Mesenchymal stem cell (in vitro differentiated cells and primary cell): ENCODE data around the gene SMDT1.
"Not testable (repeated sequence)": the region's sequence is repeated elsewhere in the genome, so short reads cannot be mapped to it uniquely, and the experiment has no call there.

ENCODE experiments used
- DNase-seq: peaks from one replicate; pipeline ENCODE4 v3.0.0-alpha.2; 2013
- H2AFZ ChIP-seq: one replicate; pipeline ENCODE4 v1.6.1; 2013; ENCODE audit warnings: low read depth, mild to moderate bottlenecking, control low read depth, inconsistent platforms, low read length, moderate library complexity
- H2AK5ac ChIP-seq: 2 replicates; pipeline ENCODE4 v1.6.1; 2013; ENCODE audit warnings: low read length, moderate library complexity, mild to moderate bottlenecking, inconsistent platforms; ENCODE audit not compliant: severe bottlenecking
- H2BK120ac ChIP-seq: one replicate; pipeline ENCODE4 v1.6.1; 2013; ENCODE audit warnings: low read depth, mild to moderate bottlenecking, inconsistent platforms, low read length, moderate library complexity
- H2BK12ac ChIP-seq, 2 experiments: one replicate each; pipeline ENCODE4 v1.6.1; 2013; ENCODE audit warnings: inconsistent platforms in 2 of 2, low read length in 2 of 2, mild to moderate bottlenecking in 2 of 2, moderate library complexity in 2 of 2, control low read depth in 1 of 2
- H2BK15ac ChIP-seq: one replicate; pipeline ENCODE4 v1.6.1; 2013; ENCODE audit warnings: mild to moderate bottlenecking, low read depth, inconsistent platforms; ENCODE audit not compliant: poor library complexity, severe bottlenecking
- H2BK5ac ChIP-seq: 2 replicates; pipeline ENCODE4 v1.6.1; 2013; ENCODE audit warnings: low read depth, mild to moderate bottlenecking, low read length, control low read depth, inconsistent platforms; ENCODE audit not compliant: poor library complexity, severe bottlenecking
- H3K14ac ChIP-seq, 2 experiments: one replicate each; pipeline ENCODE4 v1.6.1; 2013; ENCODE audit warnings: inconsistent platforms in 2 of 2, low read length in 2 of 2, control low read depth in 1 of 2, mild to moderate bottlenecking in 1 of 2, moderate library complexity in 1 of 2
- H3K18ac ChIP-seq, 2 experiments: one replicate each; pipeline ENCODE4 v1.6.1; 2013; ENCODE audit warnings: inconsistent platforms in 2 of 2, low read length in 2 of 2, control low read depth in 1 of 2, low read depth in 1 of 2, mild to moderate bottlenecking in 1 of 2
- H3K23ac ChIP-seq, 2 experiments: one replicate each; pipeline ENCODE4 v1.6.1; 2013; ENCODE audit warnings: inconsistent platforms in 2 of 2, low read length in 2 of 2, mild to moderate bottlenecking in 2 of 2, moderate library complexity in 2 of 2, control low read depth in 1 of 2
- H3K27ac ChIP-seq: 2 replicates; pipeline ENCODE4 v1.5.1; 2013; ENCODE audit warnings: mild to moderate bottlenecking, moderate library complexity, low read length, control low read depth, inconsistent platforms; ENCODE audit not compliant: poor library complexity, severe bottlenecking
- H3K27me3 ChIP-seq, 2 experiments: 2 replicates each; pipeline versions ENCODE4 v1.6.1 to v1.7.0; 2013; ENCODE audit warnings: low read length in 2 of 2, mild to moderate bottlenecking in 2 of 2, moderate library complexity in 2 of 2, control low read depth in 1 of 2, inconsistent platforms in 1 of 2; ENCODE audit not compliant: control insufficient read depth in 1 of 2, insufficient read depth in 1 of 2
- H3K36me3 ChIP-seq, 2 experiments: 2 replicates each; pipeline versions ENCODE4 v1.6.1 to v1.7.0; 2013; ENCODE audit warnings: low read length in 2 of 2, control low read depth in 1 of 2, inconsistent platforms in 1 of 2, low read depth in 1 of 2, mild to moderate bottlenecking in 1 of 2; ENCODE audit not compliant: insufficient read depth in 2 of 2, control insufficient read depth in 1 of 2
- H3K4ac ChIP-seq, 2 experiments: one replicate each; pipeline ENCODE4 v1.6.1; 2013; ENCODE audit warnings: inconsistent platforms in 2 of 2, low read length in 2 of 2, mild to moderate bottlenecking in 2 of 2, moderate library complexity in 2 of 2, control low read depth in 1 of 2, low read depth in 1 of 2
- H3K4me1 ChIP-seq: 2 replicates; pipeline ENCODE4 v1.6.1; 2013; ENCODE audit warnings: low read depth, low read length, control low read depth; ENCODE audit not compliant: control insufficient read depth, insufficient read depth
- H3K4me2 ChIP-seq: 2 replicates; pipeline ENCODE4 v1.6.1; 2013; ENCODE audit warnings: low read length, mild to moderate bottlenecking, inconsistent platforms; ENCODE audit not compliant: poor library complexity, severe bottlenecking
- H3K4me3 ChIP-seq, 2 experiments: 2 replicates each; pipeline versions ENCODE4 v1.5.1 to v1.7.0; 2013; ENCODE audit warnings: low read length in 2 of 2, mild to moderate bottlenecking in 2 of 2, control low read depth in 1 of 2, low read depth in 1 of 2; ENCODE audit not compliant: insufficient read depth in 1 of 2
- H3K79me1 ChIP-seq: replicated peaks from 2 replicates; pipeline ENCODE4 v1.6.1; 2013; ENCODE audit warnings: mild to moderate bottlenecking, control low read depth, low read length, inconsistent platforms; ENCODE audit not compliant: poor library complexity, severe bottlenecking
- H3K9ac ChIP-seq: 2 replicates; pipeline ENCODE4 v1.7.0; 2013; ENCODE audit warnings: mild to moderate bottlenecking, low read length, moderate library complexity
- H3K9me3 ChIP-seq: 2 replicates; pipeline ENCODE4 v1.7.0; 2013; ENCODE audit warnings: mild to moderate bottlenecking, low read length; ENCODE audit not compliant: control insufficient read depth
- H4K8ac ChIP-seq: one replicate; pipeline ENCODE4 v1.6.1; 2013; ENCODE audit warnings: inconsistent platforms, mild to moderate bottlenecking, low read length, moderate library complexity
- H4K91ac ChIP-seq: one replicate; pipeline ENCODE4 v1.6.1; 2013; ENCODE audit warnings: mild to moderate bottlenecking, low read length, inconsistent platforms
- WGBS: methylation state at CpG from one replicate; pipeline ENCODE4 v1.1.7; 2013; ENCODE audit warnings: mixed read lengths; 5-methylcytosine and 5-hydroxymethylcytosine counted together

The SMDT1 gene

DNA sequence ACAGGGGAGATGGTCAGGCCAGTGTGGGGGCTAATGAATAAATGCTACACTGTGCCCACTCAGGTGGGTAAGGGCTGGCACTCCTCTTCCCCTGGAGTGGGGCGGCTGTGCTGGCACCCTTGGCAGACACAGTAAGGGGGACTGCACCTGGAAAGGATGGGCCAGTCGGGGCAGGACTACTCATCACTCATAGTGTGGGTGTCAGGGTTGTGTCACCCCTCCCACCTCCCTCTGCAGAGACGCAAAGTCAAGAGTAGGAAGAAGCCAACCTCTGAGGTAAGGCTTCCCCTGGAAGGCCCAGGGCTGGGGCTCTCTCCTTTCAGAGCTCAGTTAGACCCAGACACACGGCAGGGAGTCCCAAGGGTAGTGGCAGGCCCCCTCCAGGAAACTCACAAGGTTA is 44.0 kb downstream of the SMDT1 start:
- not testable (repeated sequence) for H3K14ac ChIP-seq, H2AK5ac ChIP-seq, H2BK15ac ChIP-seq, H3K4me3 ChIP-seq, DNase-seq, H3K4me1 ChIP-seq, H2AFZ ChIP-seq, H3K18ac ChIP-seq, H3K23ac ChIP-seq, H3K36me3 ChIP-seq, H2BK5ac ChIP-seq, H4K91ac ChIP-seq, H3K4me2 ChIP-seq, H3K79me1 ChIP-seq, H3K4ac ChIP-seq, H3K9ac ChIP-seq, H2BK120ac ChIP-seq, H3K27ac ChIP-seq, H3K9me3 ChIP-seq, H3K27me3 ChIP-seq, H2BK12ac ChIP-seq, H4K8ac ChIP-seq
- WGBS, result no CpG with 5 or more reads among the region's 4 CpGs

DNA sequence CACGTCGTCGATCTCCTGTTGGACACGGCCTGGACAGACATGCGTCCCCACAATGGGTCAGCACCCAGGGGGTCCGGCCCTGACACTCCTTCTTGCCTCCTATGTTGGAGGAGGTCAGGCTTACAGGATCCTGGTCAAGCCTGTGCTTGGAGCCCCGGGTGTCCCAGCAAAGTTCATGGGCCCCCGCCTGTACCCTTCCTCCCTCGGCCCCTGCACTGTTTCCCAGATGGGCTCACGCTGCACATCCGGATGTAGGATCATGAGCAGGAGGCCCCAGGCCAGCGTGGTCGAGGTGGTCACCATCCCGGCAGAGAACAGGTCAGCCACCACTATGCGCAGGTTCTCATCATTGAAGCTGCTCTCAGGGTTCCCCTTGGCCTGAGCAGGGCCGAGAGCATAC is 48.1 kb downstream of the SMDT1 start:
- 84% methylated on average over 13 of the region's 16 CpGs for WGBS
- Histone ChIP-seq H4K91ac (no peak overlapping the region), H3K36me3 (no peaks in the 10 kb centered on the region), H3K4me3 (no peak overlapping the region), H2BK120ac (no peak overlapping the region), H2AK5ac (no peak overlapping the region), H3K79me1 (no peaks in the 10 kb centered on the region), H3K9me3 (no peaks in the 10 kb centered on the region), H2BK5ac (no peak overlapping the region), H3K4me2 (no peak overlapping the region), H3K14ac (no peak overlapping the region), H2AFZ (no peak overlapping the region), H3K27ac (no peak overlapping the region), H3K23ac (no peak overlapping the region), H2BK12ac (no peak overlapping the region), H2BK15ac (no peak overlapping the region), H4K8ac (no peak overlapping the region), H3K9ac (no peak overlapping the region), H3K27me3 (peaks cover 0 to 6% of the 10 kb centered on the region in 2 experiments), H3K18ac (no peak overlapping the region), H3K4ac (no peak overlapping the region), H3K4me1 (no peaks in the 10 kb centered on the region)
- no peak for DNase-seq

- not testable (repeated sequence) for H3K4ac ChIP-seq, H2BK15ac ChIP-seq, H3K9ac ChIP-seq, H2BK120ac ChIP-seq, H3K18ac ChIP-seq, H4K91ac ChIP-seq, H2AK5ac ChIP-seq, DNase-seq, H3K79me1 ChIP-seq, H2BK5ac ChIP-seq, H3K4me2 ChIP-seq, H4K8ac ChIP-seq, H3K36me3 ChIP-seq, H3K9me3 ChIP-seq, H3K27me3 ChIP-seq, H2BK12ac ChIP-seq, H2AFZ ChIP-seq, H3K4me1 ChIP-seq, H3K4me3 ChIP-seq, H3K23ac ChIP-seq, H3K14ac ChIP-seq, H3K27ac ChIP-seq
- 96% methylated on average over 9 of the region's 13 CpGs for WGBS
These were observed 48.5 kb downstream of the SMDT1 start for GRCh38 chr22:42128007-42128406.

GRCh38 chr22:42128776-42129694 is 49.5 kb downstream of the SMDT1 start:
- not testable (repeated sequence) for H3K4ac ChIP-seq, H4K8ac ChIP-seq, H3K23ac ChIP-seq, H4K91ac ChIP-seq, H3K4me1 ChIP-seq, H3K14ac ChIP-seq, H2BK120ac ChIP-seq, H2AK5ac ChIP-seq, H3K36me3 ChIP-seq, H3K4me2 ChIP-seq, H3K27me3 ChIP-seq, H2BK15ac ChIP-seq, H2BK5ac ChIP-seq, H3K9ac ChIP-seq, H2BK12ac ChIP-seq, H3K79me1 ChIP-seq, H3K4me3 ChIP-seq, H3K27ac ChIP-seq, H3K9me3 ChIP-seq, DNase-seq, H2AFZ ChIP-seq, H3K18ac ChIP-seq
- 94% methylated on average over 32 of the region's 65 CpGs for WGBS
